Osteocyte (in vitro differentiated cells): Measurements from ENCODE around the gene CRY2. TPM values are rescaled to one million over a fixed set of nuclear protein-coding genes. Genes with fewer than 3 reads are reported as not detected.
A peak's percentile ranks its signal among the peaks of the same experiment; 100 is the strongest.

Experiments
- DNase-seq: peaks from one replicate; pipeline ENCODE4 v3.0.0; 2021; ENCODE audit warnings: mixed read lengths; ENCODE audit not compliant: unreplicated experiment; ENCODE audit errors: extremely low spot score
- H3K27ac Mint-ChIP-seq: one replicate; pipeline ENCODE4 v1.8.0; 2021; ENCODE audit warnings: mild to moderate bottlenecking, mixed read lengths; ENCODE audit not compliant: unreplicated experiment
- H3K27me3 Mint-ChIP-seq: one replicate; pipeline ENCODE4 v1.8.0; 2021; ENCODE audit warnings: mixed read lengths; ENCODE audit not compliant: unreplicated experiment
- H3K36me3 Mint-ChIP-seq: one replicate; pipeline ENCODE4 v1.8.0; 2021; ENCODE audit warnings: mixed read lengths; ENCODE audit not compliant: unreplicated experiment
- H3K4me1 Mint-ChIP-seq: one replicate; pipeline ENCODE4 v1.8.0; 2021; ENCODE audit warnings: mixed read lengths; ENCODE audit not compliant: unreplicated experiment
- H3K4me3 Mint-ChIP-seq: one replicate; pipeline ENCODE4 v1.8.0; 2021; ENCODE audit warnings: mild to moderate bottlenecking, moderate library complexity, mixed read lengths; ENCODE audit not compliant: unreplicated experiment
- H3K9me3 Mint-ChIP-seq: one replicate; pipeline ENCODE4 v1.8.0; 2021; ENCODE audit warnings: mixed read lengths; ENCODE audit not compliant: unreplicated experiment
- CTCF ChIP-seq: fragments of 200-600 bp; sonication (generic); IDR thresholded peaks from 2 replicates; pipeline ENCODE4 v1.5.0; 2021; ENCODE audit warnings: antibody characterized with exemption, mild to moderate bottlenecking, moderate library complexity
- total RNA-seq: library from RNA; stranded (reverse); gene quantifications from 2 replicates; pipeline ENCODE4 v1.2.1, GENCODE V29; 2021

The CRY2 gene
- total RNA-seq, 1 donor from 2014 or later: 18.6 TPM

- H3K36me3 Mint-ChIP-seq: peaks cover 19% of the 10 kb centered on the region
- H3K9me3 Mint-ChIP-seq: no peaks in the 10 kb centered on the region
- no peak overlapping the region for H3K27ac Mint-ChIP-seq
- peaks cover 8% of the 10 kb centered on the region for H3K4me1 Mint-ChIP-seq
- no peak for TF ChIP-seq CTCF
- DNase-seq: no peak
- no peak overlapping the region for H3K4me3 Mint-ChIP-seq
- no peaks in the 10 kb centered on the region for H3K27me3 Mint-ChIP-seq
These were observed 83.8 kb downstream of the CRY2 start for GRCh38 chr11:45930951-45931570.

GRCh38 chr11:45931739-45932138 lies 84.5 kb downstream of the CRY2 start:
- H3K27me3 Mint-ChIP-seq: no peaks in the 10 kb centered on the region
- H3K4me1 Mint-ChIP-seq: peaks cover 8% of the 10 kb centered on the region
- H3K36me3 Mint-ChIP-seq: peaks cover 21% of the 10 kb centered on the region
- DNase-seq: peak; percentile 81
- H3K4me3 Mint-ChIP-seq: no peak overlapping the region
- no peak overlapping the region for H3K27ac Mint-ChIP-seq
- H3K9me3 Mint-ChIP-seq: no peaks in the 10 kb centered on the region
- TF ChIP-seq CTCF: no peak

- Mint-ChIP-seq H3K27me3 (no peaks in the 10 kb centered on the region), H3K4me3 (no peak overlapping the region), H3K27ac (no peak overlapping the region), H3K36me3 (peaks cover 25% of the 10 kb centered on the region), H3K9me3 (no peaks in the 10 kb centered on the region), H3K4me1 (peaks cover 8% of the 10 kb centered on the region)
- no peak for TF ChIP-seq CTCF
- peak; percentile 65 for DNase-seq
These were observed 84.9 kb downstream of the CRY2 start for GRCh38 chr11:45932217-45932616.

Other genes with a start within 250 kb of the CRY2 start
- gene CHST1, start 181.9 kb upstream of the CRY2 start, total RNA-seq: 0.16 and 0.67 TPM in 2 replicates
- 17.5 and 18.0 TPM in 2 replicates for gene SLC35C1, start 42.3 kb upstream of the CRY2 start, total RNA-seq
- 9.8 and 10.1 TPM in 2 replicates for gene MAPK8IP1, start 38.2 kb downstream of the CRY2 start, total RNA-seq
- gene FREY1, start 59.8 kb downstream of the CRY2 start, total RNA-seq: 0.81 and 1.5 TPM in 2 replicates
- 24.5 and 24.8 TPM in 2 replicates for gene PEX16, start 70.4 kb downstream of the CRY2 start, total RNA-seq
- not detected in 2 replicates for gene LARGE2, start 75.2 kb downstream of the CRY2 start, total RNA-seq